Forelimb muscle (tissue), 1 donor: Measurements from ENCODE around the gene FLNB. TPM values are rescaled to one million over a fixed set of nuclear protein-coding genes. Genes with fewer than 3 reads are reported as not detected.
"Not testable (repeated sequence)": the region's sequence is repeated elsewhere in the genome, so short reads cannot be mapped to it uniquely, and the experiment has no call there.

Source experiments
- DNase-seq: peaks from one replicate; pipeline ENCODE4 v3.0.0-alpha.2; 2013; ENCODE audit warnings: low read depth
- polyA plus RNA-seq: library from polyadenylated mRNA; unstranded; fragments of 120-200 nt; gene quantifications from one replicate; pipeline ENCODE4 v1.2.1, GENCODE V29; 2013; ENCODE audit not compliant: insufficient read length

Gene FLNB
- polyA plus RNA-seq, 1 donor: 43.4 TPM

DNA sequence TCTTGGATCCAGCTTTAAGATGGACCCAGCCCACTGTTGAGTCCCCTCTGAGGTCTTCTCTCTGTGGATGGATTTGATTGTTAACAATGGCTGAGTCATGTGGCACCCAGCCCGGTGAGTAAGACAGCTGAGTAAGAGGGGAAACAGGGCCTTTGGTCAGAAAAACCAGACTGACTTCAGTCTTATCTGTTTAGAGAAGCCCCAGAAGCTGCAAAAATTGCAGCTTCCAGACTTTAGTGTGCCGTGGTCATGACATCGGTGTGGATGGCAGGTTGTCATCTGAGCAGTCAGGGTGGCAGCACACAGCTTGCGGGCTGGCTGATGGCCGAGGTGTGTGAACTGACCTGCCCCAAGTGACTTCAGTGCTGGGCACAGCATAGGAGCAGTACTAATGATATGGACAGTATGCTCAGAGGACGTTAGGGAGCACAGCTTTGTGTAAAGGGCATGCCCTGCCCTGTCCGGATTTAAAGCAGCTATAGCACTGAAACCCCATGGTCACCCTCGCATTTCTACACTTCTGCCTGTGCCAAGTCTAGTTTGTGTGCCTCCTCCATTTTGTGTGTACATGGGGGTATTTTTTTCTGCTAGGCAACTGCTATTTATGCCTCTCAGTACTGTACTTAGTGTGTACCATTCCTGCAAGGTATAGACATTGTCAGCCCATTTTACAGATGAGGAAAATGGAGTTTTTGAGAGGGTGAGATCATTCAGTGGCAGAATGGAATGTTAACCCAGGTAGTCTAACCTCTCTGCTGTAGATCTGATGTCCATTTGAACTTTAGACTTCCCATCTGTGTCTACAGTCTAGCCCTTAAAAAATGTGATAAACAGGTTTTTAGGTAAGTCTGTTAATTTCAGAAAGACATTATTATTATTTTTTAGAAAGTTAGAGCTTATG lies 44.4 kb downstream of the FLNB start:
- peak; percentile 65 for DNase-seq

DNA sequence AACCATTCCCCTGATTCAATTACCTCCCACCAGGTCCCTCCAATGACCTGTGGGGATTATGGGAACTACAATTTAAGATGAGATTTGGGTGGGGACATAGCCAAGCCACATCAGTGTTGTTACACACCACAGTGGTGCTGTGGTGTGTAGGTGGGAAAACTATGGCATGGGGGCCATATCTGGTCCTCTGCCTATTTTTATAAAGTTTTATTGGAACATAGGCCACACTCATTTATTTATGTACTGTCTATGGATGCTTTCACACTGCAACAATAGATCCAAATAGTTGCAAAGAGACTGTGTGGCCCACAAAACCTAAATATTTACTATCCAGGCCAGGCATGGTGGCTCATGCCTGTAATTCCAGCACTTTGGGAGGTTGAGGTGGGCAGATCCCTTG lies 46.4 kb downstream of the FLNB start:
- no peak for DNase-seq

DNA sequence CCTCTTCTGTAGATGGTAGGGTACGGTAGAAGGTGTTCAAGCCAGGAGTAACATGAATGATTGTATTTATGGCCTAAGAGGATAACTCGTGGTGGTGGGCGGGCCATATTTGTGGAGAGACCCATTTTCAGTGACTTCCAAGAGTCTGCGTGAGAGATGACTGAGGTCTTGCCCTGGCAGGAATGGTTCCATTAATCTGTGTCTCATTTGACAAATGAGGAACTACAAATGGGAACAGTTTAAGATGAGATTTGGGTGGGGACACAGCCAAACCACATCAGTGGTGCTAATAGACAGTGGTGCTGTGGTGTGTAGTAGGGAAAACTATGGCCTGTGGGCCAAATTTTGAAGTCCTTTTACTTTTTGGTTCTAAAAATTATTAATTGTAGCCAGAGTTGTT lies 47.1 kb downstream of the FLNB start:
- no peak for DNase-seq

DNA sequence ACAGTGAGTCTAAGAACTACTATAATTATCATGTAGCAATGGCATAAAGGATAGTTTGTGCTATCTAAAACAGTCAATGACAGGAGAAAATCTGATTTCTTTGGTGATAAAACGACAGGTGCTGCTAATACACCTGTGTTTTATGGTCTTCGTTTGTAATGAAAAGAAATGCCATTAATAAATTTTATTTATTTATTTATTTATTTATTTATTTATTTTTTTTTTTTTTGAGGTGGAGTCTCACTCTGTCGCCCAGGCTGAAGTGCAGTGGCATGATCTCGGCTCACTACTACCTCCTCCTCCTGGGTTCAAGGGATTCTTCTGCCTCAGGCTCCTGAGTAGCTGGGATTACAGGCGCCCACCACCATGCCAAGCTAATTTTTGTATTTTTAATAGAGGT lies 47.7 kb downstream of the FLNB start:
- DNase-seq: not testable (repeated sequence)

DNA sequence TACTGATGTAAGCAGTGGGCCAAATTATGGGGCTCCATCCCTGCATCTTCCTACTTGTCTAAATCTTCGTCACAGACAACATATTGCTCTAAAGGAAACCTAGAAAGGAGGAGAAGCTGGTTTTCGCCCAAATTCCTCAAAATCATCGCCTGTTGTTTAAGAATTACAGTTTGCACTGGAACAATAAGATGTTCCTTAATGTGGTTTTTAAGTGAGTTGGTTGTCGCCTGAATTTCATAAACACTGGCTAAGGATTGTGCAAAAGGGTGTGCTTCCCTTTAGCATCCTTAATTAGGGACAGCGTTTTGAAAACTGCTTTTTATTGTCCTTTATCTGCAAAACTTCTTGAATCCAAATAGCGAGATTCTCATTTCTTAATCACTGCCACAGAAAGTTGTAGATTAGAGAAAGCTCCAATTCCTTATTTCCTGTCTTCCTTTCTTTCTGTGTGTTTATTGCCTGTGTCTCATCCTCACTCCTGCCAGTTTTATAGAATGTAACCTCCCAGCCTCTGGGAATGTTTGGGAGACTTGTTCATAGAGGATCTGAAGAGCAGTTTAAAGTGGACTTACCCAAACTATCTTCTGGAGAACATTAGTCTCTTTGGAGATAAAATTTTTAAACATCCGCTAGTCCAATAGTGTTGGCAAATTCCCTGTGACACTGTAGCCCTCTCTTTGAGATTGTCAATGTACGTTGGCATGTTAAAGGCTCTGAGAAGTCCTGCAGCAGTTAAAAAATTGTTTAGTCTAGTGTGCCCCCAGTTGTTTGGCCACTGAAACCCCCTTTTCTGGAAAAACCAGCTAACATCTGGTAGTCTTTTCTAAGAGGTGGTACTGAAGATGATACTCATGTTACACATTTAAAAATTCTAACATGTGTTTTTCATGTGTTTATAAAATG lies 50.4 kb downstream of the FLNB start:
- DNase-seq: no peak

DNA sequence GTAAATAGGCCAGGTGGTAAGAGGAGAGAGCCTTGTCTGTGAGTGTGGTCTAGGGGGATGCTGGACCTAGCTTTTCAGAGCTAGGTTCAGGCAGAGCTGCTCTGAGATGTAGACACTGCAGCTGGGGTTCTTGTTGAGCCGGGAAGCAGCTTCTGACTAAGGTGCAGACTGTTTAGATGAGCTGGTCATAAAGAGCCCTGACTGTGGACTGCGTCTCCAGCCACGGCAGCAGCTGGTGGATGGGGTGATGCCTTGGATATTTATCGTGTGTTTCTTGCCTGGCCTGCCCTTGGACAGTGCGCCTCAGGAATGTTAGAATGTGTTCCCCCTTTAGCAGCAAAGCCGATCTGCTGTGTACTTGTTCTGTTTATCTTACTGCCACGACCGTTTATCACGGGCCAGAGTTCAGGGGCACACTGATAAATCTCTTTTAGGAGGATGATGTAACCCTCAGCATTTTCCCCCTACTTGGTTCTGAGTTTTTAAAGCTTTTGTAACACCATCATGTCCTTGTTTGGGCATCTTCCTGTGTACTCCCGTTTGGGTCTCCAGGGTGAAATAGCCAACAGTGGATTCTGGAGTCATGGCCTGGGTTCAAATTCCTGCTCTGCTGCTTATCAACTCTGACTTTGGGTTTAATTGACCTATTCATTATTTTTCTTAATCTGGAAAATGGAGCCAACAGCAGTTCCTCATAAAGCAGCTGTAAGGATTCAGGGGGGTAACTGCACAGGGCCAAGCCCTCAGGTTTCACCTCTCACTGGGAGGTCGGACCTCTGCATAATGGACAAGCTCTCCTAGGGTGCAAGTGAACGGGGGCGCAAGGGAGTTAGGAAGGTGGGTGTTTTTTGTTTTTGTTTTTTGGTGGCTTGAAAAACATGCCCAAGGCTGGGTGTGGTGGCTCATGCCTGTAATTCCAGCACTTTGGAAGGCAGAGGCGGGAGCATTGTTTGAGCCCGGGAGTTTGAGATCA lies 51.4 kb downstream of the FLNB start:
- DNase-seq: no peak

DNA sequence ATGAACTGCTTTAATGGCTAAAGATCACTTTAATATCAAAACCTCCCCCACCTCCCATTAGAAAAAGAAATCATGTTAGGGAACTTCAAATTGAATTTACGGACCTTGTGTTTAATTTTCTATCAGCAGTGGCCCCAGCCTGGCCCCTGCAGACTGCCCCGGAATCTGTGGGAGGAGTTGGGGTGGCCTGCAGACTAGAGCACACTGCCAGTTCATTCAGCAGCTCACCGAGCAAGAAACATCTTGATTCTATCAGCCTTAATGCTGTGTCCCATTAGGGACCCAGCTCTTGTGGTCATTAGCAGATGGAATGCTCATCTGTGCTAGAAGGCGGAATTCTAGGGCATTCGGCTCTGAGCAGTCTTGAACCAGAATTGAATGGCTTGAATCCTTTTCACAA lies 54.2 kb downstream of the FLNB start:
- DNase-seq: peak; percentile 76

DNA sequence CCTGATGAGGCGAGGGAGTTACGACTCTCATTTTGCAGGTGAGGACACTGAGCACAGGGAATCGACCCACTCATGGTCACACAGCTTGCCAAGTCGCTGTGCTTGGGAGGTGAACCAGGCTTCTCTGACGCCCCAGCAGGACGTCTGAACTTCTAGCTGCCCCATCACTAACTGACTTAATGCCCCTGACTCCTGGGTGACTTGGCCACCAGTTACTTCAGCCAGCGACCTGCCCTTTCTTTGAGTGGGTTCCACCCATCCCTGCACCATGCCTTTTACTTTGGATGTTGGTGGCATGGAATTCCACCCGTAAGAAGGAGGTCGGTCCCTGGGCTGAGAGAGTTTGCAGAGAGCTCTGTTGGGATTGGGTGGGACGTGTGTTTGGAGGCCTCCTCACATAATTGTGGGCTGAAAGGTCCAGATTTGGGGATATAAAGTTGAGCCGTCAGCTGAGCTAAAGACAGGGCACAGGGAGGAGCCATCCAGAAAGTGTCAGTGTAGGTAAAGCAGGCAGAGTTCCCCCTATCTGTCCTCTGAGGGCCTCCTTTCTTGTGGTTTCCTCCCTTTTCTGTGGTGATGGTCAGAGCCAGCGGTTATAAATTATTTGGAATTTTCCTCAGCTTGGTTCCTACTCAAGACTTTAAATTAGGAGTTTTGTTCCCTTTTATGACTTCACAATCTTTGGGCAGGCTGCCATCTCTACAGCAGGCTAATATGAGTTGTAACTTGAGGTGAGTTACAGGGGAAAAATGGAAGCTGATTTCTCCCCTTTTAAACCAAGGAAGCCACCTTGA lies 55.0 kb downstream of the FLNB start:
- peak; percentile 65 for DNase-seq

DNA sequence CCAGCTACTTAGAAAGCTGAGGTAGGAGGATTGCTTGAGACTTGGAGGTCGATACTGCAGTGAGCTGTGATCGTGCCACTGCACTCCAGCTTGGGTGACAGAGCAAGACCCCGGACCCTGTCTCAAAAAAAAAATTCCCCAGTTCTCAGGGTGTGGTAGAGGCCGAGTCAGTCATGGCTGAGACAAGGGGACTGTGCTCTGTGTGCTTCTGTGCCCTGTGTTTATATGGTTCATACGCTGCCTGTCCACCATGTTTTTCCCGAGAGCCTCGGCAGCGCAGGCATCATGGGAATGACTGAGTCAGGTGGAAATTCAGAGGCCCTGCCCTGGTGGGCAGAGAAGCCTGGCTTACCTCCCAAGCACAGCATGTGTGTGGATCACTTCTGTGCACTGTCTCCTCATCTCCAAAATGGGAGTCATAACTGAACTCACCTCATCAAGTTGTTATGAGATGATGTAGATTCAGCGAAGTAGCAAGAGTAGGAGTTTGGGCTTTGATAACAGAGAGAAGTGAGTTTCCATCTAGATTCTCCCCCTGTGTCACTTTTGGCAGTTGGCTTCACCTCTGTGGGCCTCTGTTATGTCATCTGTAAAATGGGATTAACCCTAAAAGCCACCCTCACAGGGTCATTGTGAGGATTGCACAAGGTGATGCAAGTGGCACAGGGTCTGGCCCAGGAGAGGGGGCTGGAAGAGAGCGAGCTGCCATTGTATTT lies 56.9 kb downstream of the FLNB start:
- no peak for DNase-seq

DNA sequence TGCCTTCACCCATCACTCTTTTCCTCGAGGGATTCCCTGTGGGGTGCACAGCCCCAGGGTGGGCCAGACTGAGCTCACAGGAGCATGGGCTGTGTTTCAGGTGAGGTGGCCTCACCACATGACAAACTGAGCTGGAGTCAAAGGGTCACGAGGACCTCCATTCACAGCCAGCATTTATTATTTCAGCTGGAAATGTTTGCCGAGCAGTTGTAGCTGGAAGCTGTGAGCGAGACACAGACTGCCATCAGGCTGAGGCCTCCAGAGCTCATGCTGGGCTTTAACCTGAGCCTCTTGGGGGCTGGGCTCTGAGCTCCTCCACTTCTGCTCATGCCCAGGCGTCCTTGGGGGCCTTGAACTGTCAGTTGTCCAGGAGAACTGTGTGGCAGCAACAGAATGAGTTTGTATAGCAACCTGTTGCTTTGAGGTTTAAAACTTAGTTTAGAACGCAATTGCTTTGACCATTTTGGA lies 57.5 kb downstream of the FLNB start:
- no peak for DNase-seq

DNA sequence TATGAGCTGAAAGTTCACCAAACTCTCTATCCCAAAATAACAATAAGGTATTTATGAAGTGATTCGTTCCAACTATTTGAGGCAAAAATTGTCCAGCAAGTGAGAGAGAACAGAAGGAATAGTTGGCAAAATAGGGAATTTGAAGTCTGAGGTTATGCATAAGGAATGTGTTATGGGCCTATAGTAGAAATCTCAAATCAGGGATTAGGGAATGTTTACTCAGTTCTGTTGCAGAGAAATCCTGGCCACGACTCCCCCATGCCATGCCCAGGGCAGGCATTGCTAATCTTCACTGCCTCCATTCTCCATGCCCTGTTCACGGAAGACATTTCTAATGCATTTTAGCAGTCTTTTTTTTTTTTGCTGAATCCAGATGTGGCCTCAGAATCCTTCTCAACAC lies 58.6 kb downstream of the FLNB start:
- no peak for DNase-seq

DNA sequence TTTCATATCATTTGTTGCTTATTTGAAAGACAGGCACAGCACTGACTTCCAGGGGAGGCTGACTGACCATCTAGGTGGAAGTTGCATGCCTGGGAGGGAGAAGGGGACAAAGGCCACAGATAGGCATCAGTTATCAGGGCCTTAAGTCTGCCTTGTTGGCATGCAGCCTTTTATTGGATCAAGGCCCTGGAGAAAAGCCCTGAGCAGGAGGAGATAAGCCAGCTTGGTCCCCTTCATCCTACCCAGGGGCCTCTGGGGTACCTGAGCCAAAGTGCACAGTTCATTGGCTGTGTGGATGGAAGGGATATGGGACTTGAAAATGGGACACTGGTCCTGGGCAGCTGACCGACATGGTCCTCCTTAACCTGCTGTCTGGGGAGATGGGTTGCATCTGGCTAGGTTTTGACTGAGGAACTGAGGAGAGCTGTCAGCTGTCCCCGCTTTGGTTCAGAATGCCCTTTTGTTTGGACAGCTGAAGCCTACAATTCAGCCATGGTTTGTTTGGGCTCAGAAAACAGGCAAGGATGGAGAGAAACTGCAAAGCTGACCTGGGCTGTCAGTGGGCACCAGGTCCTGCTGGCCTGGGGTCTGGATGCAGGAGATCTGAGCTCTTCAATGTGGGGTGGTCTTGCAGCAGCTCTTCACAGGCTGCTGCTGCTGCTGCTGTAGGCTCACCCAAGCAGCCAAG lies 60.0 kb downstream of the FLNB start:
- no peak for DNase-seq

DNA sequence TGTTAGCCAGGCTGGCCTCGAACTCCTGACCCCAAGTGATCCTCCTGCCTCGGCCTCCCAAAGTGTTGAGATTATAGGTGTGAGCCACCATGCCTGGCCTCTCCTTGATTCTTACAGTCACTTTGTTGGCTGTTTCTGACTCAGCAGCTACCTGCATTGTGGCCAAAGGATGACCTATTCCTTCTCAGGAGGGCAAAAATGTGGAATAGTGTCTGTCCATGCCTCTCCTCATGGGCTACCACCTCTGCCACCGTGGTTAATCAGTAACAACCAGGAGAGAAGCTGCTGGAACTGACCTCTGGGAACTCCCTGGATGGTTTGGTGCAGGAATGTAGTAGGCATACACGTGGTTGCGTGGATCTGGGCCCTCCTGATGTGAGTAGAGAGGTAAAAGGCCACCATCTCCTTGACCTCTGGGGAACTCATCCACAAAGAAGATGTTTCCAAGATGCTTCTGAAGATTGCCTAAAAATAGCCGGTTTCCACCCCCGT lies 63.3 kb downstream of the FLNB start:
- no peak for DNase-seq

DNA sequence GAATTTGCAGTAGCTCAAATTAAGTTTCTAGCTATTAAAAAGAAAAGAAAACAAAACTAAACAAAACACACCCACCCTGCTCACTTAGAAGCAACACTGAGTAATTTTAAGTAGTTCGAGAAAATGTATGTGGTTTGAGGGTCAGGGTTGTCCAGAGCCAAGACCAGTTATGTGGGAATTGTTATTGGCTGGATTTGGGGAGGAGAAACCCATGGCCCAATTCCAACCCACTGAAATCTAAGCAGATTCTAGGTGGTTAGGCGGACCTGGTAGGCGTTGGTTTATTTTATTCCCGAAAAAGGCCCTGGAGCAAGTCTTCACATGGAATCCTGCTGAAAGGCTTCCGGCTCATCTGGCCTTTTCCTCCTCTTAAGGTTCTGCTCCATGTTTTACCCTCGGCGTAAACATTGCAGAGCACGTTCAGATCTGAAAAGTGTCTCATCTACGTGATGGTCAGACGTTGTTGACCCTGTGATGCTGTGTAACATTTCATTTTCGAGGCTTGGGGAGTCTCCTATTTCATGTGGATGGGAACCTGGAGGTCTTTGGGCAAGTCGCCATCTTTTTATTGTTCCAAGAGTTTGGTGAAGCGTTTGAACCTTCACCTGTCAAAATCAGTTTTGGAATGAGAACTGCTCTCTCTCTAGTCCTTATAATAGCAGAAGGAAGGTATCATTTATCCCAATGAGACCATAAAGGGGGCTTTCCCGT lies 64.0 kb downstream of the FLNB start:
- DNase-seq: no peak

DNA sequence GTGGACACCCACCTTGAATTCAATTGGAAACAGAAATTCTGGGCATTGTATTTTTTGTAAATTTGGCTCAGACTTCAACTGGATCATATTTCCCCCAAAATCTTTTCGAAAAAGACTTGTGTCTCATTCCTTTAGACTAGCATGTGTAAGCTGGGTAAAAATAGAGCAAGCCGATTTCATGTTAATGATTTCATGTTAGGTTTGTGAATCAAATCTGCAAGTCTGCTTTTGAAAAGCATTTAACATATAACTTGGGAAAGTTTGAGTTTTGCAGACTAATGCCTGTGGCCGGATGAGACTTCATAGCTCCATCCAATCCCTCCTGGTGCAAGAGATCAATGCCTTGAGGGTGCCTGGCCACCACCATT lies 64.5 kb downstream of the FLNB start:
- no peak for DNase-seq

DNA sequence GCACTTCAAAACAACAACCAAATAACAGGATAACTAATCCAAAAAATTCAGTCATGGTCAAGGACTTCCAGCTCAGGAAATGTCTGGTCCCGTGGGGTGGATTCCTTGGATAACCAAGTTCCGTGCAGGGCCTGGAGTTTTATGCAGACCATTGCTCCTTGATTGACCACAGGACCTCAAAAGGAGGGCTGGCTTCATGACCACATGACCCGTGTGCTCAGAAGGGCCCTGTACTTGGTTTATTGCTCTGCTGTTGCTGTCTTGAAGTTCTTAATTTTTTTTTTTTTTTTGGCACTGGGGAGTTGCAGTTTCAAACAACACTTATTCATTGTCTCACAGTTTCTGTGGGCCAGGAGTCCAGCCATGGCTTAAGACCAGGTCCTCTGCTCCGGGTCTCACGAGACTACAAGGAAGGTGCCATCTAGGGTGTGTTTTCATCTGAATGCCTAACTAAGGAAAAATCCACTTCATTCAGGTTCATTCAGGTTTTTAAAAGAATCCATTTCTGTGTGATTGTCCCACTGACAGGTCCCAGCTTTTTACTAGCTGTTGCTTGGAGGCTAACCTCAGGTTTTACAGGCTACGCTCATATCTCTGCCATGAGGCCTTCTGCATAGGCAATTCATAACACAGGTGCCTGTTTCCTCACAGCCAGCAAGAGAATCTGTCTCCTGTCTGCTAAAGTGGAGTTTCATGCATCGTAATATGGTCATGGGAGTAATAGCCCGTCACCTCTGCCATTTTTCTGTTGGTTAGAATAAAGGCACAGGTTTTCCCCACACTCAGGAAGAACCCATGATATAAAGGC lies 65.3 kb downstream of the FLNB start:
- DNase-seq: no peak

DNA sequence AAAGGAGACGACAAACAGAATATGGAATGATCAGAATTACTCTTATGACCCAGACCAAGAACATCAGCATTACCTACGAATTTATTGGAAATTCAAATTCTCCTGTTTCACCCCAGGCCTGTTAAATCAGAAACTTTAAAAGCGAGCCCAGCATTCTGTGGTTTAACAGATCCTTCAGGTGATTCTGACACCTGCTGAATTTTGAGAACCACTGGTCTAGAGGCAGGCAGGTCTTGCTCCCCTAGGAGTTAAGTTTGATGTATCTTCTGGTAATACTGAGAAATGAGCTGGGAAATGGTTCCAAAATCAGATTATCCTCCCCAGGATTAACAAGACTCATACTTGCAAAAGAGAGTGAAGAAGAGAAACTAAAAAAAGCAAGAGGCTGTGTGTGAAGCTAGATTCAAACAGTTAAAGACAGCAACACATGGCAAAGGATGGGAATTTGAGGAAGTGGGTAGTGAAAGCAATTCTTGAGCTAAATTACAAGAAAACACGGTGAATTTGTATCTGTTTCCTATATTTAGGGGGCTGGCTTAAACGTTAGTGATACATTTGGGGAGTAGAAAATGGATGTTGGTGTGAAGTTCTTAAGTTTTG lies 66.0 kb downstream of the FLNB start:
- no peak for DNase-seq
